H1 (cell line): ENCODE measurements around the gene RGS9. TPM values are rescaled to one million over a fixed set of nuclear protein-coding genes. Genes with fewer than 3 reads are reported as not detected.
A peak's percentile ranks its signal among the peaks of the same experiment; 100 is the strongest.

Source experiments
- CTCF ChIA-PET: fragments of 300-600 bp; sonication (Branson Sonifier 250); formaldehyde crosslinking; loops from one replicate; lab custom pipeline; 2021; ENCODE audit not compliant: partially characterized antibody; lab: Charles Lee
- POLR2A ChIA-PET: fragments of 300-600 bp; sonication (Branson Sonifier 250); formaldehyde crosslinking; loops from one replicate; lab custom pipeline; 2021; ENCODE audit warnings: inconsistent platforms; ENCODE audit not compliant: partially characterized antibody; lab: Charles Lee
- DNase-seq, 2 experiments: peaks; one replicate each; pipeline versions ENCODE4 v3.0.0 to v3.0.0-alpha.2; 2010 to 2022; ENCODE audit warnings: low spot score in 2 of 2, low read depth in 1 of 2, mixed read lengths in 1 of 2
- FAIRE-seq: peaks from 2 replicates; lab custom pipeline; 2011; peaks lifted over from hg19 to GRCh38; lab: Jason Lieb, UNC
- H2AFZ ChIP-seq: 2 replicates; pipeline ENCODE4 v1.8.1; 2012; ENCODE audit warnings: low read length, inconsistent platforms
- H2AK5ac ChIP-seq: 2 replicates; pipeline ENCODE4 v1.6.1; 2013; ENCODE audit warnings: low read depth, low read length
- H2BK120ac ChIP-seq: replicated peaks from 2 replicates; pipeline ENCODE3; 2013; ENCODE audit warnings: low read depth, low read length, inconsistent platforms
- H2BK12ac ChIP-seq: 2 replicates; pipeline ENCODE4 v1.6.1; 2013; ENCODE audit warnings: low read depth, low read length
- H2BK15ac ChIP-seq: 2 replicates; pipeline ENCODE4 v1.6.1; 2013; ENCODE audit warnings: low read length
- H2BK20ac ChIP-seq: 2 replicates; pipeline ENCODE4 v1.6.1; 2013; ENCODE audit warnings: low read length
- H2BK5ac ChIP-seq: 2 replicates; pipeline ENCODE4 v1.6.1; 2013; ENCODE audit warnings: low read depth, low read length
- H3K14ac ChIP-seq: 2 replicates; pipeline ENCODE4 v1.6.1; 2013; ENCODE audit warnings: inconsistent platforms; ENCODE audit not compliant: insufficient read length
- H3K18ac ChIP-seq: 2 replicates; pipeline ENCODE4 v1.6.1; 2013; ENCODE audit warnings: low read length; ENCODE audit errors: extremely low read depth
- H3K23ac ChIP-seq: 2 replicates; pipeline ENCODE4 v1.6.1; 2013; ENCODE audit warnings: inconsistent platforms; ENCODE audit not compliant: insufficient read length
- H3K23me2 ChIP-seq: 2 replicates; pipeline ENCODE4 v1.6.1; 2013; ENCODE audit warnings: low read depth, low read length
- H3K27ac ChIP-seq: 2 replicates; pipeline ENCODE4 v1.6.1; 2011; ENCODE audit warnings: low read depth, low read length, inconsistent platforms
- H3K27me3 ChIP-seq, 4 experiments: replicated peaks in 1 of 4; 1 replicate in 1 of 4; 2 replicates in 3 of 4; pipeline versions ENCODE4 v1.6.1 to v1.8.1; 2011 to 2013; ENCODE audit warnings: low read length in 3 of 4, mild to moderate bottlenecking in 3 of 4, inconsistent platforms in 2 of 4, mixed read lengths in 2 of 4, moderate library complexity in 1 of 4; ENCODE audit not compliant: control insufficient read depth in 3 of 4, insufficient read depth in 3 of 4; ENCODE audit errors: extremely low read depth in 1 of 4
- H3K36me3 ChIP-seq, 4 experiments: 2 replicates each; pipeline versions ENCODE4 v1.6.1 to v1.8.1; 2011 to 2013; ENCODE audit warnings: mild to moderate bottlenecking in 4 of 4, low read length in 3 of 4, moderate library complexity in 2 of 4, control low read depth in 1 of 4, inconsistent platforms in 1 of 4; ENCODE audit not compliant: insufficient read depth in 4 of 4, control insufficient read depth in 2 of 4
- H3K4ac ChIP-seq: replicated peaks from 2 replicates; pipeline ENCODE3; 2013; ENCODE audit warnings: low read length, low read depth, mixed read lengths, inconsistent platforms; ENCODE audit not compliant: insufficient read length
- H3K4me1 ChIP-seq, 4 experiments: replicated peaks in 1 of 4; 1 replicate in 1 of 4; 2 replicates in 3 of 4; pipeline versions ENCODE4 v1.6.1 to v1.8.1; 2011 to 2013; ENCODE audit warnings: low read length in 3 of 4, inconsistent platforms in 2 of 4, mixed read lengths in 1 of 4; ENCODE audit not compliant: insufficient read depth in 4 of 4, control insufficient read depth in 3 of 4
- H3K4me2 ChIP-seq, 2 experiments: 2 replicates each; pipeline versions ENCODE4 v1.6.1 to v1.8.1; 2011 to 2013; ENCODE audit warnings: low read depth in 2 of 2, low read length in 2 of 2, control low read depth in 1 of 2, inconsistent platforms in 1 of 2, mild to moderate bottlenecking in 1 of 2; ENCODE audit not compliant: insufficient read depth in 1 of 2
- H3K4me3 ChIP-seq, 4 experiments: fragments of 200-600, 300-600 bp in 1 of 4; sonication (generic), shearing (Covaris generic), sonication (Bioruptor Twin) in 1 of 4; 2 replicates each; pipeline versions ENCODE4 v1.5.1 to v1.8.1; 2011 to 2016; ENCODE audit warnings: low read length in 4 of 4, low read depth in 3 of 4, control low read depth in 2 of 4, inconsistent platforms in 2 of 4, mild to moderate bottlenecking in 2 of 4, mixed read lengths in 1 of 4, moderate library complexity in 1 of 4; ENCODE audit not compliant: insufficient read depth in 2 of 4; ENCODE audit errors: extremely low read depth in 1 of 4
- H3K56ac ChIP-seq: replicated peaks from 2 replicates; pipeline ENCODE3; 2013; ENCODE audit warnings: low read depth, mild to moderate bottlenecking, mixed read lengths, low read length, inconsistent platforms; ENCODE audit not compliant: insufficient read length
- H3K79me1 ChIP-seq: 2 replicates; pipeline ENCODE4 v1.6.1; 2013; ENCODE audit warnings: low read depth, low read length, control low read depth
- H3K79me2 ChIP-seq, 2 experiments: 2 replicates each; pipeline versions ENCODE4 v1.6.1 to v1.8.1; 2012 to 2013; ENCODE audit warnings: low read length in 2 of 2, mild to moderate bottlenecking in 2 of 2, inconsistent platforms in 1 of 2; ENCODE audit not compliant: insufficient read depth in 2 of 2, control insufficient read depth in 1 of 2
- H3K9ac ChIP-seq, 4 experiments: replicated peaks in 1 of 4; 1 replicate in 1 of 4; 2 replicates in 3 of 4; pipeline versions ENCODE4 v1.6.1 to v1.8.1; 2011 to 2013; ENCODE audit warnings: low read depth in 3 of 4, low read length in 3 of 4, control low read depth in 2 of 4, mild to moderate bottlenecking in 2 of 4, moderate library complexity in 2 of 4, inconsistent platforms in 1 of 4; ENCODE audit errors: extremely low read depth in 1 of 4
- H3K9me3 ChIP-seq, 2 experiments: 2 replicates each; pipeline versions ENCODE4 v1.6.1 to v1.8.1; 2012 to 2013; ENCODE audit warnings: mild to moderate bottlenecking in 2 of 2, moderate library complexity in 2 of 2, control low read depth in 1 of 2, inconsistent platforms in 1 of 2, low read depth in 1 of 2, low read length in 1 of 2, mixed read lengths in 1 of 2; ENCODE audit not compliant: insufficient read depth in 2 of 2
- H4K20me1 ChIP-seq, 2 experiments: replicated peaks in 1 of 2; 2 replicates each; pipeline versions ENCODE3 to v1.8.1; 2011 to 2013; ENCODE audit warnings: inconsistent platforms in 2 of 2, low read length in 2 of 2, mild to moderate bottlenecking in 1 of 2; ENCODE audit not compliant: insufficient read depth in 2 of 2, control insufficient read depth in 1 of 2
- H4K5ac ChIP-seq: 2 replicates; pipeline ENCODE4 v1.6.1; 2013; ENCODE audit warnings: low read length, low read depth, mixed read lengths, inconsistent platforms; ENCODE audit not compliant: insufficient read length
- H4K8ac ChIP-seq: 2 replicates; pipeline ENCODE4 v1.8.0; 2013; ENCODE audit warnings: mild to moderate bottlenecking, moderate library complexity, low read length, inconsistent platforms; ENCODE audit not compliant: insufficient read depth; ENCODE audit errors: extremely low read depth
- H4K91ac ChIP-seq: replicated peaks from 2 replicates; pipeline ENCODE3; 2013; ENCODE audit warnings: low read length, mixed read lengths, inconsistent platforms; ENCODE audit not compliant: insufficient read length
- CTCF ChIP-seq, 3 experiments: IDR thresholded peaks; 1 replicate in 2 of 3; 2 replicates in 1 of 3; pipeline versions ENCODE4 v1.5.1 to v1.6.1; 2011; ENCODE audit warnings: low read length in 3 of 3, mild to moderate bottlenecking in 3 of 3, inconsistent platforms in 2 of 3, low read depth in 1 of 3, moderate library complexity in 1 of 3; ENCODE audit not compliant: insufficient read depth in 1 of 3; ENCODE audit errors: control extremely low read depth in 1 of 3
- RAD21 ChIP-seq, 2 experiments: IDR thresholded peaks in 1 of 2; conservative IDR thresholded peaks in 1 of 2; 2 replicates each; pipeline ENCODE4 v1.6.1; 2011; ENCODE audit warnings: low read depth in 2 of 2, low read length in 2 of 2, improper control_type of control experiment in 1 of 2, inconsistent platforms in 1 of 2, mild to moderate bottlenecking in 1 of 2, moderate library complexity in 1 of 2
- SP4 ChIP-seq: IDR thresholded peaks from 2 replicates; pipeline ENCODE4 v1.6.1; 2012; ENCODE audit warnings: low read length, inconsistent platforms
- WGBS, 2 experiments: shearing (Covaris generic) in 1 of 2; methylation state at CpG; one replicate each; pipeline versions ENCODE4 v1.1.6 to v1.1.7; 2013 to 2015; ENCODE audit warnings: low lambda C conversion rate in 2 of 2, mixed read lengths in 2 of 2, inconsistent platforms in 1 of 2, low coverage in 1 of 2, missing lambda C conversion rate in 1 of 2; ENCODE audit not compliant: insufficient replicate concordance in 2 of 2, insufficient coverage in 1 of 2, insufficient read length in 1 of 2; ENCODE audit errors: extremely low coverage in 1 of 2, missing lambda C conversion rate in 1 of 2; 5-methylcytosine and 5-hydroxymethylcytosine counted together
- polyA plus RNA-seq, 7 experiments: library from polyadenylated mRNA; depleted of rRNA in 3 of 7; stranded (reverse) in 5 of 7; unstranded in 2 of 7; fragments of >200 nt in 5 of 7; fragments of 200-250 nt in 2 of 7; gene quantifications; 1 replicate in 5 of 7; 2 replicates in 1 of 7; 4 replicates in 1 of 7; pipeline versions ENCODE4 v1.2.1 to v1.2.3, GENCODE V29; 2011 to 2013; ENCODE audit warnings: missing spikeins in 2 of 7, mixed read lengths in 2 of 7
- total RNA-seq: library from RNA; stranded (reverse); fragmentation: NEBNext Ultra II Directional; extraction: Animal tissue kit (Norgen Biotek cat#: 25700); gene quantifications from 2 replicates; pipeline ENCODE4 v1.2.1, GENCODE V29; 2021

The RGS9 gene
- total and polyA plus RNA-seq, 2 of the 8 experiments (the other 6 are each of a cell fraction or from before 2014, with no cell fraction given): 8.9 to 20.5 TPM

GRCh38 chr17:65231086-65231485, 93.9 kb downstream of the RGS9 start:
- H3K4me3 ChIP-seq: no peak overlapping the region
- no peak overlapping the region for H2BK15ac ChIP-seq
- peak in 1 of 2 experiments; percentile 21; a peak in 2 of 4 replicates for TF ChIP-seq RAD21 (IDR thresholded peaks at IDR 0.05 in 1 of 2, conservative IDR thresholded peaks at IDR 0.05 in 1 of 2; ENCODE audit: low read depth in 2 of 2, low read length in 2 of 2)
- peak in 1 of 3 experiments; percentile 10; a peak in 1 of 4 replicates for TF ChIP-seq CTCF (IDR thresholded peaks at IDR 0.05; ENCODE audit: control extremely low read depth in 1 of 3, insufficient read depth in 1 of 3, low read depth in 1 of 3, low read length in 3 of 3)
- no peak for TF ChIP-seq SP4
- no peaks in the 10 kb centered on the region for H4K20me1 ChIP-seq
- WGBS, 2 experiments: 93% methylated on average over 5 of the region's 5 CpGs; no CpG with 5 or more reads in 1 of the 2 experiments
- H3K56ac ChIP-seq: no peak overlapping the region
- H3K23me2 ChIP-seq: 0 out of 2 replicates have a peak, but pooled peaks cover 2% of the 10 kb centered on the region
- ChIA-PET CTCF (interaction anchor here (0.6 to 3.4 kb wide), 38 partner anchors 9 to 934 kb away, joined by 3 to 37 read pairs (median 4); no protein-coding TSS in a partner anchor), POLR2A (no interaction called here)
- H2BK120ac ChIP-seq: no peak overlapping the region
- H3K14ac ChIP-seq: no peak overlapping the region
- H3K9me3 ChIP-seq: no peaks in the 10 kb centered on the region
- no peak overlapping the region for H3K18ac ChIP-seq
- H3K9ac ChIP-seq: no peak overlapping the region
- H3K4ac ChIP-seq: no peak overlapping the region
- H3K79me2 ChIP-seq: no peaks in the 10 kb centered on the region
- no peak overlapping the region for H2AFZ ChIP-seq
- H4K91ac ChIP-seq: no peak overlapping the region
- no peak for DNase-seq
- H2BK5ac ChIP-seq: no peak overlapping the region
- no peak overlapping the region for H2BK12ac ChIP-seq
- H2BK20ac ChIP-seq: no peak overlapping the region
- FAIRE-seq: no peak
- no peak overlapping the region for H4K5ac ChIP-seq
- H2AK5ac ChIP-seq: no peak overlapping the region
- H3K4me1 ChIP-seq: no peaks in the 10 kb centered on the region
- H4K8ac ChIP-seq: no peak overlapping the region
- H3K23ac ChIP-seq: no peak overlapping the region
- no peaks in the 10 kb centered on the region for H3K79me1 ChIP-seq
- no peak overlapping the region for H3K4me2 ChIP-seq
- H3K27ac ChIP-seq: no peak overlapping the region
- no peaks in the 10 kb centered on the region for H3K36me3 ChIP-seq
- H3K27me3 ChIP-seq: no peaks in the 10 kb centered on the region
